GM23338 (cell line): ENCODE measurements around the gene CCL20. TPM values are rescaled to one million over a fixed set of nuclear protein-coding genes. Genes with fewer than 3 reads are reported as not detected.

ENCODE experiments used
- ATAC-seq: fragments of 200-7000 bp; cut with Tn5 transposase; 3 replicates; pipeline ENCODE4 v1.9.1; 2020
- DNase-seq: peaks from one replicate; pipeline ENCODE4 v3.0.0-alpha.2; 2015; ENCODE audit warnings: low spot score
- H2AFZ ChIP-seq: fragments of 200-600 bp; sonication (generic); 2 replicates; pipeline ENCODE4 v1.8.0; 2016; ENCODE audit warnings: antibody characterized with exemption, mild to moderate bottlenecking, moderate library complexity
- H3F3A ChIP-seq: fragments of 200-600 bp; sonication (generic); replicated peaks from 2 replicates; pipeline ENCODE4 v1.8.0; 2017; ENCODE audit warnings: antibody characterized with exemption, mixed run types, low read depth
- H3K27ac ChIP-seq: fragments of 200-600 bp; sonication (generic); 2 replicates; pipeline ENCODE4 v1.6.1; 2016; ENCODE audit warnings: low read depth
- H3K27me3 ChIP-seq: fragments of 200-600 bp; sonication (generic); 2 replicates; pipeline ENCODE4 v1.8.0; 2016; ENCODE audit warnings: mild to moderate bottlenecking, mixed run types, moderate library complexity; ENCODE audit not compliant: insufficient read depth
- H3K36me3 ChIP-seq: fragments of 200-600 bp; sonication (generic); 2 replicates; pipeline ENCODE4 v1.8.0; 2016; ENCODE audit warnings: mild to moderate bottlenecking; ENCODE audit not compliant: insufficient read depth
- H3K4me1 ChIP-seq: fragments of 200-600 bp; sonication (generic); 2 replicates; pipeline ENCODE4 v1.8.0; 2016; ENCODE audit warnings: mild to moderate bottlenecking, moderate library complexity; ENCODE audit not compliant: insufficient read depth
- H3K4me2 ChIP-seq: fragments of 200-600 bp; sonication (generic); 2 replicates; pipeline ENCODE4 v1.7.1; 2017; ENCODE audit warnings: mixed run types
- H3K4me3 ChIP-seq: fragments of 200-600 bp; sonication (generic); 2 replicates; pipeline ENCODE4 v1.6.1; 2016; ENCODE audit warnings: mixed run types
- H3K79me2 ChIP-seq: fragments of 200-600 bp; sonication (generic); replicated peaks from 2 replicates; pipeline ENCODE4 v1.8.0; 2017; ENCODE audit warnings: mild to moderate bottlenecking; ENCODE audit not compliant: insufficient read depth
- H3K9me2 ChIP-seq: fragments of 200-600 bp; sonication (generic); 2 replicates; pipeline ENCODE4 v1.8.0; 2017; ENCODE audit not compliant: insufficient read depth
- H4K20me1 ChIP-seq: fragments of 200-600 bp; sonication (generic); replicated peaks from 2 replicates; pipeline ENCODE4 v1.8.0; 2017; ENCODE audit warnings: mild to moderate bottlenecking; ENCODE audit not compliant: insufficient read depth
- H3K27ac Mint-ChIP-seq: 2 replicates; pipeline ENCODE4 v1.8.0; 2020; ENCODE audit warnings: inconsistent platforms, mild to moderate bottlenecking, moderate library complexity, mixed read lengths
- H3K27me3 Mint-ChIP-seq: 3 replicates; pipeline ENCODE4 v1.8.0; 2022; ENCODE audit warnings: low read depth, mild to moderate bottlenecking, moderate library complexity, mixed read lengths, inconsistent platforms; ENCODE audit not compliant: insufficient read depth, poor library complexity
- H3K36me3 Mint-ChIP-seq: 3 replicates; pipeline ENCODE4 v1.8.0; 2021; ENCODE audit warnings: low read depth, mild to moderate bottlenecking, inconsistent platforms, moderate library complexity, mixed read lengths
- H3K4me1 Mint-ChIP-seq: 3 replicates; pipeline ENCODE4 v1.8.0; 2020; ENCODE audit warnings: mild to moderate bottlenecking, inconsistent platforms, mixed read lengths
- H3K4me3 Mint-ChIP-seq: 3 replicates; pipeline ENCODE4 v1.8.0; 2021; ENCODE audit warnings: moderate library complexity, mild to moderate bottlenecking, inconsistent platforms, mixed read lengths
- H3K9me3 Mint-ChIP-seq: 3 replicates; pipeline ENCODE4 v1.8.0; 2020; ENCODE audit warnings: moderate library complexity, mild to moderate bottlenecking, inconsistent platforms, mixed read lengths
- CREB1 ChIP-seq: fragments of 250-450 bp; sonication (Bioruptor Pico); IDR thresholded peaks from 2 replicates; pipeline ENCODE4 v1.5.0; 2020; ENCODE audit warnings: low read depth, mild to moderate bottlenecking, moderate library complexity
- CTCF ChIP-seq, 2 experiments: fragments of 200-600 bp in 1 of 2; sonication (generic) in 1 of 2; conservative IDR thresholded peaks; 2 replicates each; pipeline versions ENCODE4 v1.5.1 to v1.6.1; 2016 to 2017; ENCODE audit warnings: antibody characterized with exemption in 2 of 2, low read depth in 2 of 2, mild to moderate bottlenecking in 2 of 2, moderate library complexity in 1 of 2
- EZH2 ChIP-seq: fragments of 200-600 bp; sonication (generic); IDR thresholded peaks from one replicate; pipeline ENCODE4 v1.8.0; 2017; ENCODE audit warnings: antibody characterized with exemption, mild to moderate bottlenecking, low read depth; ENCODE audit not compliant: unreplicated experiment
- EZH2phosphoT487 ChIP-seq: fragments of 200-600 bp; sonication (generic); IDR thresholded peaks from one replicate; pipeline ENCODE4 v1.8.1; 2018; ENCODE audit warnings: antibody characterized with exemption; ENCODE audit not compliant: unreplicated experiment
- POLR2AphosphoS5 ChIP-seq: IDR thresholded peaks from 2 replicates; pipeline ENCODE4 v1.6.1; 2016; ENCODE audit warnings: antibody characterized with exemption, low read depth
- ZNF114 ChIP-seq: fragments of 250-450 bp; sonication (Bioruptor Pico); IDR thresholded peaks from 2 replicates; pipeline ENCODE4 v1.5.0; 2020; ENCODE audit warnings: mild to moderate bottlenecking, moderate library complexity
- ZNF462 ChIP-seq: fragments of 250-450 bp; sonication (Bioruptor Pico); IDR thresholded peaks from 2 replicates; pipeline ENCODE4 v1.5.0; 2020; ENCODE audit warnings: mild to moderate bottlenecking, moderate library complexity
- polyA plus RNA-seq: library from polyadenylated mRNA; unstranded; fragments of >200 nt; fragmentation: Nextera tagmentation; extraction: Ambion mirVana; gene quantifications from 2 replicates; pipeline ENCODE4 v1.2.1, GENCODE V29; 2016
- total RNA-seq: library from RNA; depleted of rRNA; stranded (reverse); fragments of >200 nt; shearing (Covaris generic); gene quantifications from 2 replicates; pipeline ENCODE4 v1.2.3, GENCODE V29; 2014

CCL20 gene
- total and polyA plus RNA-seq, 2 experiments from 2014 or later = not detected

- TF ChIP-seq ZNF462 (CRISPR knock-in tag) (no peak), POLR2AphosphoS5 (no peak), EZH2phosphoT487 (no peak)
Measured at GRCh38 chr2:227818675-227819397, 5.2 kb downstream of the CCL20 start (continued).

GRCh38 chr2:227819398-227819697, 5.7 kb downstream of the CCL20 start:
- peaks cover 6% of the 10 kb centered on the region for H3K27me3 Mint-ChIP-seq
- Histone ChIP-seq H3K79me2 (no peaks in the 10 kb centered on the region), H3K4me2 (no peak overlapping the region)
- TF ChIP-seq CTCF (conservative IDR thresholded peaks at IDR 0.05; ENCODE audit: low read depth in 2 of 2) (no peak), EZH2 (no peak), CREB1 (CRISPR knock-in tag) (no peak), ZNF462 (CRISPR knock-in tag) (no peak), ZNF114 (CRISPR knock-in tag) (no peak)

More at GRCh38 chr2:227819398-227819697, 5.7 kb downstream of the CCL20 start:
- Histone ChIP-seq H4K20me1 (no peaks in the 10 kb centered on the region), H3K9me2 (0 out of 2 replicates have a peak, but pooled peaks cover 5% of the 10 kb centered on the region), H3K4me1 (peaks cover 5% of the 10 kb centered on the region; the same call in 1 of the 2 replicates), H3K27me3 (no peaks in the 10 kb centered on the region), H3F3A (no peaks in the 10 kb centered on the region), H3K36me3 (no peaks in the 10 kb centered on the region), H3K27ac (no peak overlapping the region), H2AFZ (no peak overlapping the region), H3K4me3 (no peak overlapping the region)
- Mint-ChIP-seq H3K4me1 (peaks cover 11% of the 10 kb centered on the region; the same call in 2 of the 3 replicates), H3K36me3 (no peaks in the 10 kb centered on the region), H3K4me3 (no peak overlapping the region), H3K27ac (no peak overlapping the region), H3K9me3 (no peaks in the 10 kb centered on the region; the same call in 2 of the 3 replicates)
- ATAC-seq (no peak), DNase-seq (no peak)
